T follicular helper cell (primary cell): ENCODE data around the gene OMP.

ENCODE experiments used
- DNase-seq: peaks from one replicate; pipeline ENCODE4 v3.0.0-alpha.2; 2020; ENCODE audit warnings: low read depth

OMP gene

DNA sequence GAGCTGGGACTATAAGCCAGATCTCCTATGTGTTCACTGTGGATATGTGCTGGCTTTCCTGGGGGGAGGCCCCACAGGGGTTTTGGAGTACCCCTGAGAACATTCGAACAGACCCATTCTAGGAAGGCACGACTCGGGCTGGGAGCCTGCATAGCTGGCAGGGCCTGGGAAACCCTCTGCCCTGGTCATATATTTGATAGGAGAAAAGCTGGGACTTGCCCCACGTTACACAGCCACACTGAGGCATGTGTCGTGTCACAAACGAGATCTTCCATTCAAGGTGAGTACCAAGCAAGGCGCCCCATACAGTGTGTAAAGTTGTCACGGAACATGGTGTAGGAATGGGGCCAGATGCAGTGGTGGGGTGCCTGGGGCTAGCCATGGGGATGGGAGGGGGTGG is 36.6 kb downstream of the OMP start:
- DNase-seq = no peak

DNA sequence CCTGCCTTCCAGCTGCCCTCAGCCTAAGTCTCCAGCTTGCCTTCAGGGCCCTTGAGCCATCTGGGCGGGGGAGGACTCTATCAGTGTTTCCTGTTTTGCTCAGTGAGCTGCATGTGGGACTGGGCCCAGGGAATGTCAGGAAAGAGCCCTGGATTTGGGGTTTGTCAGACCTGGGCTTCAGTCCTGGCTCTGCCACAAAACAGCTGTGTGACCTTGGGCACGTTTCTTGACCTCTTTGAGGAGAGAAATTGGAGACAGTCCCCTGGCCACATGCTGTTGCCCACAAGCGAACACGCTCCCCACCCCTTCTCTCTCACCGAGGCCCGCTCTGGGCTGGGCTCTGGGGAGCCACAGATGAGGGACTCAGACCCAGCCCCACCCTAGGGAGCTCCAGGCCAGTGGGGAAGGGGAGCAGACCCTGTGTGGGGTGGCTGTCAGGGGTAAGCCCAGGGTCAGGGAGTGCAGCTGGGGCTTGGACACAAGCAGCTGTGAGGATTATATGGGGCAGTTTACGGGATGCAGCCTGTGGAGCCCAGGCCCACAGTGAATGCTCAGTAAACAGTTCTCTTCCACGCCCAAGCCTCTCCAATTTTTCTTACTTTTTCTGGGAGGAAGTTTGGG is 37.7 kb downstream of the OMP start:
- DNase-seq = no peak

DNA sequence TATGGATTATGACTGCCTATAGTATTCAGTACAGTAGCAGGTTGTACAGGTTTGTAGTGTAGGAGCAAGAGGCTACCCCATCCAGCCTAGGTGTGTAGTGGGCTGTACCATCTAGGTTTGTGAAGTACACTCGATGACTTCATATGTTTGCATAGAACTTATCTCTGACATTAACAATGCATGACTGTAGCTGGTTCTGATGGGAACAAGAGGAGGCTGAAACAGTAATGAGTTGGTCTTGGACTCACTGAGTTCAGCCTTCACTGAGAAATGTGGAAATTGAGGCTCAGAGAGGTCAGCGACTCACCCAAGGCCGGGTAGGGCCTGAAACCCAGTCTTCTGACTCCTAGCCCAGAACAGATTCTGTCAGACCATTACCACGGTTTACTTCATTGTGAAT is 38.4 kb downstream of the OMP start:
- DNase-seq = no peak

- no peak for DNase-seq
Observed at GRCh38 chr11:77141475-77141874, 38.8 kb downstream of the OMP start.

- DNase-seq = no peak
Observed at GRCh38 chr11:77142091-77142975, 39.7 kb downstream of the OMP start.

GRCh38 chr11:77143405-77144020 is 40.9 kb downstream of the OMP start:
- no peak for DNase-seq

DNA sequence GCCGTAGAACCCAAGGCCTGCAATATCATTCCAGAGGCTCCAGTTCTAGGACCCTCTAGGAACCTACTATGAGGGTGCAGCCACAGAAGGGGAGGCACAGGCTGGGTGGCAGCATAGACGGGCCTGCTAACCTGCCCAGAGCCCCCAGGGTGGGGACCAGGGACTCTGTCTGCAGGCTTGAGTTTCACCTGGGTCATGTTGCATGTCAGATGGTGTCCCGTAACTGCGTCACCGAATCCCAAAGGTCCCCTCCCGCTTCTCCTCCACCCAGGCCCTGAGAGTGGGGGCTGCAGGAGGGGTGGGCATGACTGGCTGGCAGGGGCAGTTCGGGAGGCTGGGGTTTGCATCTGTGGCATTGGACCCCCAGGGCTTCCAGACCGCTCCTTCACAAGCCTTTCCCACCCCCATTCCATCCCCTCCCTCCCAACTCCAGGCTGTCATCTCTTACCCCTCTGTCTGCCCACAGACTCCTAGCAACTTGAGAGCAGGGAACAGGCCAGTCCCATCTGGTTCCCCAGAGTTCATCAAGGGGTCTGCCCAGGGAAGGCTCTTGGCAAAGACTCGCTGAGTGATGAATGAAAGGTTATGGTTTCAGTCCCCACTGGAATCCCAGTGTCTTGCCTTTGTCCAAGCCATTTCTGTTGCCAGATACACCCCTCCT is 41.7 kb downstream of the OMP start:
- no peak for DNase-seq

GRCh38 chr11:77144857-77145428 is 42.3 kb downstream of the OMP start:
- DNase-seq = no peak

DNA sequence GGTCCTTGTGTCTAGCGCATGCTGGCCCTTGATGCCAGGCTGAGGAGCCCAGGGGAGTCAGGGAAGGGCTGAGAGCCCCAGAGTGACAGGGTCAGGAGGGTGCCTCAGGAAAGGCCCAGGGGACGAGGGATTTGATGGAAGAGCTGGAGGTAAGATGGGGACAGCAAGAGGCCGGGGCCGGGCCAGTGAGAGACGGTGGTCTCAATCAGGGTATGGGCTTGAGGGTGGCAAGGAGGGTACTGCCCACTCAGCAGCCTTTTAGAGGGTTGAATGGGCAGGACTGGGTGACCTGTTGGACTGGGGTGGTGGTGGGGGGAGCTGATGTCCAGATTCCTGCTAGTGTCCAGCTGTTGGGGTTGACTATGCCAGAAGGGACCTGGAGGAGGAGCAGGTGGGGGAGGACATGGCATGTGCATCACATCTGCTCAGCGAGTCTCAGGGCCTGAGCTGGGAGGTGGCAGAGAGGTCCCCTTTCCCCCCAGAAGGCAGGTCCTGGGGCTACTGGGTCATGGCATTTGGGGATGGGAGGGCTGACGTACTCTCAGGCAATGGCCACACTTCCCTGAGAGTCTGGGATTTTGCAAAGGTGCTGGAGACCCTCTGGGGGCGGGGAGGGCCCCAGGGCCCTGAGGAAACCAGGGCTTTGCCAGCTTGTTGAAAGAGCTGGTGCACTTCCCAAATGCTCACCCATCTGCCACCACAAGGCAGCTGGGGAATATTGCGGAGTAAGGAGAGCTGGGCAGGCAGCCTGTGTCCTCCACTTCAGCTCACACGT is 43.8 kb downstream of the OMP start:
- DNase-seq = no peak

DNA sequence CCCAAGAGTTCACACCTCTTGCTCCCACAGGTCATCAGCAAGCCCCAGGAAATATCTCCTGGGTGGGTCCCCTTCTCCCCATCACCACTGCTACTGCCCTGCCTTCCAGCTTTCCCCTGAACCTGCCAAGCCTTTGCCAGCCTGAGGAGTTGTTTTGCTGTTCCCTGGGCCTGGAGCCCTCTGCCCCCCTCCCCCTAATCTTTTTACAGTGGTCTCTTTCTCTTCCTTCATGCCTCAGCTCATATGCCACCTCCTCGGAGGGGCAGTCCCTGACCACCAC is 44.3 kb downstream of the OMP start:
- no peak for DNase-seq

- DNase-seq = no peak
Observed at GRCh38 chr11:77147668-77148321, 45.2 kb downstream of the OMP start.

GRCh38 chr11:77148963-77149715 is 46.5 kb downstream of the OMP start:
- DNase-seq = no peak

- DNase-seq = no peak
Observed at GRCh38 chr11:77149716-77150392, 47.2 kb downstream of the OMP start.

DNA sequence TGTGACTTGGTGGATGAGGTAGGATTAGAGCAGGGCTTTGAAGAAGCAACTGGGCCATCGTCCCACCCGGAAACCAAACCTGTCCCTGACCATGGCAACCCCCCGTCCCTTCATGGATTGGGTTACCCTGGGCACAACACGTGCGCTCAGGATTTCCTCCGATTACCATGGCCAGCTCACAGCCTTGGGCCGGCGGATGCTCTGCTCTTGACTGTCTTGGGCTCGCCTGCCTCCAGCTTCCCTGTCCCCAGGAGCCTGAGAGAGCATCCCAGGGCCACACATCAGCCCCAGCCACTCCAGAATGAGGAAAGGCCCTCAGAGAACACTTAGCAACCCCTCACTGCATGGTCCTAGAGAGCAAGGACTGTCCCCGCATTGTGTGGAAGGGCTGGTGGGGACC is 48.2 kb downstream of the OMP start:
- no peak for DNase-seq

GRCh38 chr11:77151804-77152509 is 49.3 kb downstream of the OMP start:
- no peak for DNase-seq

DNA sequence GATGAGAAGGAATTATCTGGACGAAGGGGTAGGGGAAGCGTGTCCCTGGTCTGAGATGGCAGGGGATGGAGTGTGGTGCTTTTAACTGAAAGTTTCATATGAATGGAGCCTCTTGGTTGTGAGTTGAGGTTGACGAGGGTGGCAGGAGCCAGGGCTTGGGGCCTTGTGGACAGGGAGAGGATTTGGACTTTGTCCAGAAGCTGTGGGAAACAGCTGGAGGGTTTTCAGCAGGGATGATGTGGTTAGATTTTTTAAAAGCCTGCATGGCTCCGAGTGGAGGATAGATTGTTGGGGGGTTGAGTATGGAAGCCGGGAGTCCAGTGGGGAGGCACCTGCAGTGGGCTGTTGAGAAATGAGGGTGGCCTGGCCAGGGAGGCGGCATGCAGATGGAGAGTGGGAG is 50.2 kb downstream of the OMP start:
- DNase-seq = no peak
